ENCODE data around the gene NUCKS1. TPM values are rescaled to one million over a fixed set of nuclear protein-coding genes. Genes with fewer than 3 reads are reported as not detected.

The NUCKS1 gene
- total RNA-seq, 1 donor from 2014 or later = 124 TPM

DNA sequence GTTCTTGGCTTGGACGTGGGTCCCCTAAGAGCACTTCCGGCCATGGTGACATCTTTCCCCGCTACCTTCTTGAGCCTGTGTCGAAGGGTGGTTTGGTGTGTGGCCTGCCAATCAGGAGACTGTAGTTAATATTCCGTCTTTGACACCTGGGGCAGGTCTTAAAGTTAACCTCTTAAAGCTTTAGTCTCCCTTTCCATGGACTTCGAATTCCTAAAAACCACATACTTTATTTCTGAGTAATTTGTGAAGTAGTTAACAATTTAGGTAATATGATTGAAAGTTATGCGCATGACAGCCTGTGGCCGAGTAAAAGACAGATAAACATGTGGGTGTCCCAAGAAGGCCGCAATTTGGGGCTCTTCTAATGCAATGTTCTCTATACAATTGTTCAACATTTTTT is 35.5 kb upstream of the NUCKS1 start:
- no peaks in the 10 kb centered on the region for H3K9me3 Mint-ChIP-seq (ENCODE audit: unreplicated experiment)
- no peak for TF ChIP-seq CTCF (IDR thresholded peaks at IDR 0.05; ENCODE audit: partially characterized antibody, unreplicated experiment)
- H3K27ac Mint-ChIP-seq (ENCODE audit: unreplicated experiment) = no peak overlapping the region
- H3K4me3 Mint-ChIP-seq (ENCODE audit: unreplicated experiment) = no peak overlapping the region
- DNase-seq = no peak
- peaks cover 2% of the 10 kb centered on the region for H3K27me3 Mint-ChIP-seq (ENCODE audit: unreplicated experiment)
- H3K4me1 Mint-ChIP-seq (ENCODE audit: low read depth, unreplicated experiment) = no peaks in the 10 kb centered on the region
- no peaks in the 10 kb centered on the region for H3K36me3 Mint-ChIP-seq (ENCODE audit: unreplicated experiment)

GRCh38 chr1:205783904-205784303 is 33.9 kb upstream of the NUCKS1 start:
- Mint-ChIP-seq H3K9me3 (ENCODE audit: unreplicated experiment) (no peaks in the 10 kb centered on the region), H3K27ac (ENCODE audit: unreplicated experiment) (no peak overlapping the region), H3K4me3 (ENCODE audit: unreplicated experiment) (no peak overlapping the region), H3K36me3 (ENCODE audit: unreplicated experiment) (no peaks in the 10 kb centered on the region), H3K27me3 (ENCODE audit: unreplicated experiment) (peaks cover 2% of the 10 kb centered on the region), H3K4me1 (ENCODE audit: low read depth, unreplicated experiment) (no peaks in the 10 kb centered on the region)
- DNase-seq = no peak
- TF ChIP-seq CTCF (IDR thresholded peaks at IDR 0.05; ENCODE audit: partially characterized antibody, unreplicated experiment) = no peak

- Mint-ChIP-seq H3K27ac (ENCODE audit: unreplicated experiment) (no peak overlapping the region), H3K4me1 (ENCODE audit: low read depth, unreplicated experiment) (no peaks in the 10 kb centered on the region), H3K4me3 (ENCODE audit: unreplicated experiment) (no peak overlapping the region), H3K27me3 (ENCODE audit: unreplicated experiment) (peaks cover 2% of the 10 kb centered on the region), H3K36me3 (ENCODE audit: unreplicated experiment) (no peaks in the 10 kb centered on the region), H3K9me3 (ENCODE audit: unreplicated experiment) (no peaks in the 10 kb centered on the region)
- no peak for DNase-seq
- no peak for TF ChIP-seq CTCF (IDR thresholded peaks at IDR 0.05; ENCODE audit: partially characterized antibody, unreplicated experiment)
These were observed 33.4 kb upstream of the NUCKS1 start for GRCh38 chr1:205783433-205783795.

DNA sequence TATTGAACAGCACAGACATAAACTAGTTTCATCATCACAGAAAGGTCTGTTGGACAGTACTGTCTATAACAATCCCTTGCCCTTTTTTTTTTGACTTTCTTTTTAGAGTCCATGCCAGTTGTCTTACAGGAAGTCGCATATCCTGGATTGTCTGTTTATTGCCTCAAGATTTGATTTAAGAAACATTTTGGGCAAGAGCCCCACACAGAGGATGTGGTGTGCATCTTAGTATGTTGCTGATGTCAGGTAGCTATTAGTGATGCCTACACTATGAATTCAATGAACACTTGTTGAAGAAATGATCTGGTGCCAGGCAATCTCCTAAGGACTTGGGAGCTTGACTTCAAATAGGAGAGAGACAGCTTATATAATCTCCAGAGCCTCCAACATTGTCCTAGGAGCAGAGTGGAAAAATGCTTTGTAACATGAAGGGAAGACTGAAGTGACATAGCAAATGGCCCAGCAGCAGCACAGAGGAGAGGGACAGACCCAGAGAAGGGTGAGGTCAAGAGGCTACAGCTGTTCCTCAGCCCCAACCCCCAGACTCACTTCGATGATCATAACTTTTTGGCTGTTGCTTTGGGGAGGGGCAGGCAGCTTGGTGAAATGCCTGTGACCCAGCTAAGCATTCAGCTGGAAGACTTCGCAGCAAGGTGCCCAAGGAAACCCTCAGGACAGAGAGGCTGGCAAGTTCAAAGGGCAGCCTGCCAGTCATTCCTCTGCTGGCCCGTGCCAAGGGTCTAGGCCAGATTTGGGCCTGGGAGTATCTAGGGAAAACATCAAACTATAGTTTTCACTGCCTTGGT is 32.8 kb upstream of the NUCKS1 start:
- Mint-ChIP-seq H3K27ac (ENCODE audit: unreplicated experiment) (no peak overlapping the region), H3K4me3 (ENCODE audit: unreplicated experiment) (no peak overlapping the region), H3K27me3 (ENCODE audit: unreplicated experiment) (peaks cover 4% of the 10 kb centered on the region), H3K9me3 (ENCODE audit: unreplicated experiment) (no peaks in the 10 kb centered on the region), H3K4me1 (ENCODE audit: low read depth, unreplicated experiment) (no peaks in the 10 kb centered on the region), H3K36me3 (ENCODE audit: unreplicated experiment) (no peaks in the 10 kb centered on the region)
- TF ChIP-seq CTCF (IDR thresholded peaks at IDR 0.05; ENCODE audit: partially characterized antibody, unreplicated experiment) = no peak
- DNase-seq = no peak

- DNase-seq = no peak
- Mint-ChIP-seq H3K9me3 (ENCODE audit: unreplicated experiment) (no peaks in the 10 kb centered on the region), H3K27me3 (ENCODE audit: unreplicated experiment) (peaks cover 5% of the 10 kb centered on the region), H3K4me3 (ENCODE audit: unreplicated experiment) (no peak overlapping the region), H3K4me1 (ENCODE audit: low read depth, unreplicated experiment) (no peaks in the 10 kb centered on the region), H3K27ac (ENCODE audit: unreplicated experiment) (no peak overlapping the region), H3K36me3 (ENCODE audit: unreplicated experiment) (no peaks in the 10 kb centered on the region)
- no peak for TF ChIP-seq CTCF (IDR thresholded peaks at IDR 0.05; ENCODE audit: partially characterized antibody, unreplicated experiment)
These were observed 30.4 kb upstream of the NUCKS1 start for GRCh38 chr1:205780335-205780734.
